Nephron (organoid): ENCODE data around the gene RNF222.
A peak's percentile ranks its signal among the peaks of the same experiment; 100 is the strongest.

ENCODE experiments used
- H3K27ac Mint-ChIP-seq, 3 experiments: 2 replicates each; pipeline ENCODE4 v1.8.0; 2020; ENCODE audit warnings: mixed read lengths in 3 of 3, mild to moderate bottlenecking in 2 of 3, moderate library complexity in 1 of 3
- H3K27me3 Mint-ChIP-seq: 2 replicates; pipeline ENCODE4 v1.8.0; 2021; ENCODE audit warnings: low read depth, mild to moderate bottlenecking, moderate library complexity, mixed read lengths
- H3K36me3 Mint-ChIP-seq: 2 replicates; pipeline ENCODE4 v1.8.0; 2020; ENCODE audit warnings: low read depth, mixed read lengths
- H3K4me1 Mint-ChIP-seq: 2 replicates; pipeline ENCODE4 v1.8.0; 2020; ENCODE audit warnings: mixed read lengths
- H3K4me3 Mint-ChIP-seq, 3 experiments: 2 replicates each; pipeline ENCODE4 v1.8.0; 2020; ENCODE audit warnings: mild to moderate bottlenecking in 3 of 3, mixed read lengths in 3 of 3, moderate library complexity in 2 of 3
- H3K9me3 Mint-ChIP-seq: 2 replicates; pipeline ENCODE4 v1.8.0; 2020; ENCODE audit warnings: mixed read lengths
- CTCF ChIP-seq, 3 experiments: fragments of 200-600 bp; sonication (generic); IDR thresholded peaks; one replicate each; pipeline ENCODE4 v1.5.0; 2021; ENCODE audit warnings: antibody characterized with exemption in 3 of 3; ENCODE audit not compliant: unreplicated experiment in 3 of 3

Gene RNF222

GRCh38 chr17:8410883-8411238 is 13.2 kb upstream of the RNF222 start:
- H3K36me3 Mint-ChIP-seq: no peaks in the 10 kb centered on the region
- no peaks in the 10 kb centered on the region for H3K9me3 Mint-ChIP-seq
- no peak for TF ChIP-seq CTCF (IDR thresholded peaks at IDR 0.05; ENCODE audit: unreplicated experiment in 3 of 3)
- no peaks in the 10 kb centered on the region for H3K4me1 Mint-ChIP-seq
- no peak overlapping the region for H3K4me3 Mint-ChIP-seq
- H3K27ac Mint-ChIP-seq: no peak overlapping the region
- peaks cover 18% of the 10 kb centered on the region for H3K27me3 Mint-ChIP-seq

- Mint-ChIP-seq H3K36me3 (no peaks in the 10 kb centered on the region), H3K4me3 (no peak overlapping the region), H3K9me3 (no peaks in the 10 kb centered on the region), H3K4me1 (no peaks in the 10 kb centered on the region), H3K27ac (no peak overlapping the region), H3K27me3 (peaks cover 16% of the 10 kb centered on the region)
- TF ChIP-seq CTCF (IDR thresholded peaks at IDR 0.05; ENCODE audit: unreplicated experiment in 3 of 3): peak; percentile 79 to 85 (median 82)
These were observed 12.6 kb upstream of the RNF222 start for GRCh38 chr17:8409966-8410882.

- H3K4me1 Mint-ChIP-seq: no peaks in the 10 kb centered on the region
- peak overlapping the region in 1 of 3 experiments; percentile 53 for H3K27ac Mint-ChIP-seq
- H3K9me3 Mint-ChIP-seq: no peaks in the 10 kb centered on the region
- no peaks in the 10 kb centered on the region for H3K36me3 Mint-ChIP-seq
- peaks cover 12% of the 10 kb centered on the region for H3K27me3 Mint-ChIP-seq
- no peak overlapping the region for H3K4me3 Mint-ChIP-seq
- TF ChIP-seq CTCF (IDR thresholded peaks at IDR 0.05; ENCODE audit: unreplicated experiment in 3 of 3): no peak
These were observed 10.7 kb upstream of the RNF222 start for GRCh38 chr17:8408371-8408770.

- no peaks in the 10 kb centered on the region for H3K9me3 Mint-ChIP-seq
- no peak overlapping the region for H3K27ac Mint-ChIP-seq
- H3K4me3 Mint-ChIP-seq: no peak overlapping the region
- TF ChIP-seq CTCF (IDR thresholded peaks at IDR 0.05; ENCODE audit: unreplicated experiment in 3 of 3): no peak
- H3K27me3 Mint-ChIP-seq: peaks cover 19% of the 10 kb centered on the region
- H3K36me3 Mint-ChIP-seq: no peaks in the 10 kb centered on the region
- H3K4me1 Mint-ChIP-seq: no peaks in the 10 kb centered on the region
These were observed 8.5 kb upstream of the RNF222 start for GRCh38 chr17:8406174-8406573.

- H3K9me3 Mint-ChIP-seq: no peaks in the 10 kb centered on the region
- no peaks in the 10 kb centered on the region for H3K36me3 Mint-ChIP-seq
- H3K4me3 Mint-ChIP-seq: no peak overlapping the region
- H3K27ac Mint-ChIP-seq: no peak overlapping the region
- H3K27me3 Mint-ChIP-seq: peaks cover 25% of the 10 kb centered on the region
- H3K4me1 Mint-ChIP-seq: no peaks in the 10 kb centered on the region
- no peak for TF ChIP-seq CTCF (IDR thresholded peaks at IDR 0.05; ENCODE audit: unreplicated experiment in 3 of 3)
These were observed 7.9 kb upstream of the RNF222 start for GRCh38 chr17:8405499-8406016.
